HG03520 (cell line): ENCODE results near the gene HDAC10.
A peak's percentile ranks its signal among the peaks of the same experiment; 100 is the strongest.

Experiments used
- ATAC-seq: cut with Tn5 transposase; IDR thresholded peaks from one replicate; pipeline ENCODE4 v1.9.1; 2021; ENCODE audit warnings: mild to moderate bottlenecking, moderate library complexity; ENCODE audit not compliant: unreplicated experiment

The HDAC10 gene

GRCh38 chr22:50250555-50251476 is at the start of gene HDAC10:
TSS of gene HDAC10 (minus strand) at chr22:50251265. CDS start at chr22:50251032, 233 bp downstream.
- ATAC-seq: peak; percentile 37

- ATAC-seq: no peak
Observed at GRCh38 chr22:50300620-50301257, 49.7 kb upstream of the HDAC10 start.

GRCh38 chr22:50299785-50300619 is 48.9 kb upstream of the HDAC10 start:
- no peak for ATAC-seq

GRCh38 chr22:50298937-50299784 is 48.1 kb upstream of the HDAC10 start:
- no peak for ATAC-seq

- no peak for ATAC-seq
Observed at GRCh38 chr22:50298266-50298637, 47.2 kb upstream of the HDAC10 start.

- ATAC-seq: no peak
Observed at GRCh38 chr22:50297510-50298265, 46.6 kb upstream of the HDAC10 start.

- ATAC-seq: no peak
Observed at GRCh38 chr22:50296658-50297490, 45.8 kb upstream of the HDAC10 start.

- ATAC-seq: no peak
Observed at GRCh38 chr22:50294319-50294656, 43.2 kb upstream of the HDAC10 start.

- no peak for ATAC-seq
Observed at GRCh38 chr22:50293441-50294318, 42.6 kb upstream of the HDAC10 start.

GRCh38 chr22:50292643-50293440 is 41.8 kb upstream of the HDAC10 start:
- no peak for ATAC-seq

- no peak for ATAC-seq
Observed at GRCh38 chr22:50289942-50290630, 39.0 kb upstream of the HDAC10 start.

GRCh38 chr22:50289151-50289941 is 38.3 kb upstream of the HDAC10 start:
- ATAC-seq: no peak

- ATAC-seq: no peak
Observed at GRCh38 chr22:50287731-50288130, 36.7 kb upstream of the HDAC10 start.

- ATAC-seq: no peak
Observed at GRCh38 chr22:50286701-50287318, 35.7 kb upstream of the HDAC10 start.

- no peak for ATAC-seq
Observed at GRCh38 chr22:50286275-50286674, 35.2 kb upstream of the HDAC10 start.
